GM21786 (cell line): ENCODE measurements around the gene RAD1.

ENCODE experiments used
- ATAC-seq: cut with Tn5 transposase; IDR thresholded peaks from one replicate; pipeline ENCODE4 v1.9.1; 2021; ENCODE audit not compliant: unreplicated experiment

Gene RAD1

GRCh38 chr5:34867660-34868059 lies 47.6 kb downstream of the RAD1 start:
- no peak for ATAC-seq

- ATAC-seq: no peak
Measured at GRCh38 chr5:34866989-34867471, 48.3 kb downstream of the RAD1 start.

- no peak for ATAC-seq
Measured at GRCh38 chr5:34865091-34865490, 50.2 kb downstream of the RAD1 start.

GRCh38 chr5:34863946-34864345 lies 51.4 kb downstream of the RAD1 start:
- ATAC-seq: no peak

DNA sequence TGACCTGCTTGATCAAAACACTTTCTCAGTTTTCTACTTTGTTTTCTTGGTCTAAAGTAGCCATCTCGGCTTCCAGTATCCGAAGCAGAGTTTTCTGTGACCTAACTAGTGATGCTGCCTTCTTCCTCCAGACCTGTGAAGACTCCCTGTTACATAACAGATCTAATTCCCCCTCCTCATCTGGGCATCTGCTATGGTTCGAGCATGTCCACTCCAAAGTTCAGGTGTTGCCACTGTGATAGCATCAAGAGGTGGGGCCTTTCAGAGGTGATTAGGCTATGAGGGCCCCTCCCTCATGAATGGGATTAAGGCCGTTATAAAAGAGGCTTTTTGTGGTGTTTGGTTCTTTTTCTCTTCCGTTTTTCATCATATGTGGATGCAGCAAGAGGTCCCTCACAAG lies 56.1 kb downstream of the RAD1 start:
- no peak for ATAC-seq

- no peak for ATAC-seq
Measured at GRCh38 chr5:34858790-34859189, 56.5 kb downstream of the RAD1 start.

GRCh38 chr5:34857894-34858293 lies 57.4 kb downstream of the RAD1 start:
- ATAC-seq: no peak

GRCh38 chr5:34857161-34857560 lies 58.1 kb downstream of the RAD1 start:
- no peak for ATAC-seq
